K562 (cell line): ENCODE data around the gene MAP3K12.
"Not testable (repeated sequence)": the region's sequence is repeated elsewhere in the genome, so short reads cannot be mapped to it uniquely, and the experiment has no call there.

ENCODE experiments used
- NFIC ChIP-seq: fragments of 450-650 bp; IDR thresholded peaks from 2 replicates; pipeline ENCODE4 v1.6.1; 2017; ENCODE audit warnings: mild to moderate bottlenecking, inconsistent platforms
- SMAD1 ChIP-seq: fragments of 150-350 bp; IDR thresholded peaks from 2 replicates; pipeline ENCODE4 v1.6.1; 2014; ENCODE audit warnings: low read length, low read depth; ENCODE audit not compliant: partially characterized antibody
- TF ChIP-seq, protein P1 (sequence below), 3 experiments: IDR thresholded peaks in 2 of 3; conservative IDR thresholded peaks in 1 of 3; 2 replicates each; pipeline ENCODE4 v1.5.1; 2011 to 2012; ENCODE audit warnings: low read length in 3 of 3, mild to moderate bottlenecking in 3 of 3, control low read depth in 2 of 3, improper control_type of control experiment in 1 of 3, inconsistent platforms in 1 of 3, low read depth in 1 of 3, mixed read lengths in 1 of 3, moderate library complexity in 1 of 3; ENCODE audit not compliant: insufficient read depth in 2 of 3

DNA sequence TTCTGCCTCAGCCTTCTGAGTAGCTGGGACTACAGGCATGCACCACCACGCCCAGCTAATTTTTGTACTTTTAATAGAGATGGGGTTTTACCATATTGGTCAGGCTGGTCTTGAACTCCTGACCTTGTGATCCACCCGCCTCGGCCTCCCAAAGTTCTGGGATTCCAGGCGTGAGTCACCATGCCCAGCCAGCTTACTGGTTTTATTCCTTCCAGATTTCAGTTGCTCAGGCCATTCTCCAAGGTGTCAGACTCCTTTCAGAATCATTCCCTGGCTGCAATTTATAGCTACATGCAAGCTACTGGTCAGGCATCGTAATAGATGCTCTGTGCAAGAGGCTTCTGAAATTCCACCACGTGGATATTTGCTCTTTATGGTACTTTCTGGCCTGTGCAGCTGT, 17.8 kb downstream of the MAP3K12 start:
- not testable (repeated sequence) for TF ChIP-seq SMAD1, NFIC
- TF ChIP-seq, protein P1, sequence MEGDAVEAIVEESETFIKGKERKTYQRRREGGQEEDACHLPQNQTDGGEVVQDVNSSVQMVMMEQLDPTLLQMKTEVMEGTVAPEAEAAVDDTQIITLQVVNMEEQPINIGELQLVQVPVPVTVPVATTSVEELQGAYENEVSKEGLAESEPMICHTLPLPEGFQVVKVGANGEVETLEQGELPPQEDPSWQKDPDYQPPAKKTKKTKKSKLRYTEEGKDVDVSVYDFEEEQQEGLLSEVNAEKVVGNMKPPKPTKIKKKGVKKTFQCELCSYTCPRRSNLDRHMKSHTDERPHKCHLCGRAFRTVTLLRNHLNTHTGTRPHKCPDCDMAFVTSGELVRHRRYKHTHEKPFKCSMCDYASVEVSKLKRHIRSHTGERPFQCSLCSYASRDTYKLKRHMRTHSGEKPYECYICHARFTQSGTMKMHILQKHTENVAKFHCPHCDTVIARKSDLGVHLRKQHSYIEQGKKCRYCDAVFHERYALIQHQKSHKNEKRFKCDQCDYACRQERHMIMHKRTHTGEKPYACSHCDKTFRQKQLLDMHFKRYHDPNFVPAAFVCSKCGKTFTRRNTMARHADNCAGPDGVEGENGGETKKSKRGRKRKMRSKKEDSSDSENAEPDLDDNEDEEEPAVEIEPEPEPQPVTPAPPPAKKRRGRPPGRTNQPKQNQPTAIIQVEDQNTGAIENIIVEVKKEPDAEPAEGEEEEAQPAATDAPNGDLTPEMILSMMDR (IDR thresholded peaks at IDR 0.05 in 2 of 3, conservative IDR thresholded peaks at IDR 0.05 in 1 of 3; ENCODE audit: insufficient read depth in 2 of 3, low read depth in 1 of 3, low read length in 3 of 3) = not testable (repeated sequence)
